GM21515 (cell line): ENCODE data around the gene SRGAP3.

ENCODE experiments used
- ATAC-seq: cut with Tn5 transposase; IDR thresholded peaks from one replicate; pipeline ENCODE4 v1.9.1; 2021; ENCODE audit not compliant: unreplicated experiment

The SRGAP3 gene

GRCh38 chr3:8975081-8976020 lies 274.1 kb downstream of the SRGAP3 start:
- ATAC-seq = no peak

GRCh38 chr3:8974458-8974857 lies 275.0 kb downstream of the SRGAP3 start:
- no peak for ATAC-seq

GRCh38 chr3:8972639-8973038 lies 276.8 kb downstream of the SRGAP3 start:
- ATAC-seq = no peak

- ATAC-seq = peak; percentile 59
Observed at GRCh38 chr3:8970971-8971589, 278.4 kb downstream of the SRGAP3 start.

- no peak for ATAC-seq
Observed at GRCh38 chr3:8969241-8969640, 280.2 kb downstream of the SRGAP3 start.

GRCh38 chr3:8968375-8968882 lies 281.0 kb downstream of the SRGAP3 start:
- no peak for ATAC-seq

GRCh38 chr3:8967553-8967952 lies 281.9 kb downstream of the SRGAP3 start:
- ATAC-seq = no peak

GRCh38 chr3:8966820-8967348 lies 282.6 kb downstream of the SRGAP3 start:
- ATAC-seq = no peak

GRCh38 chr3:8966150-8966819 lies 283.2 kb downstream of the SRGAP3 start:
- ATAC-seq = no peak

GRCh38 chr3:8964436-8965370 lies 284.7 kb downstream of the SRGAP3 start:
- ATAC-seq = no peak

- ATAC-seq = peak; percentile 93
Observed at GRCh38 chr3:8963137-8963853, 286.2 kb downstream of the SRGAP3 start, which contains the start of gene RAD18. Gene RAD18 (minus strand): TSS chr3:8963472. CDS start chr3:8963385, 87 bp downstream.

GRCh38 chr3:8962226-8962861 lies 287.1 kb downstream of the SRGAP3 start:
- peak; percentile 1 for ATAC-seq

- ATAC-seq = no peak
Observed at GRCh38 chr3:8959668-8960067, 289.8 kb downstream of the SRGAP3 start.

GRCh38 chr3:8954938-8955763 lies 294.3 kb downstream of the SRGAP3 start:
- ATAC-seq = peak; percentile 81

- no peak for ATAC-seq
Observed at GRCh38 chr3:8953313-8953712, 296.1 kb downstream of the SRGAP3 start.

- no peak for ATAC-seq
Observed at GRCh38 chr3:8952130-8952529, 297.3 kb downstream of the SRGAP3 start.

GRCh38 chr3:8945890-8946600 lies 303.4 kb downstream of the SRGAP3 start:
- ATAC-seq = no peak
